ENCODE measurements around the gene SRD5A1.

The SRD5A1 gene

DNA sequence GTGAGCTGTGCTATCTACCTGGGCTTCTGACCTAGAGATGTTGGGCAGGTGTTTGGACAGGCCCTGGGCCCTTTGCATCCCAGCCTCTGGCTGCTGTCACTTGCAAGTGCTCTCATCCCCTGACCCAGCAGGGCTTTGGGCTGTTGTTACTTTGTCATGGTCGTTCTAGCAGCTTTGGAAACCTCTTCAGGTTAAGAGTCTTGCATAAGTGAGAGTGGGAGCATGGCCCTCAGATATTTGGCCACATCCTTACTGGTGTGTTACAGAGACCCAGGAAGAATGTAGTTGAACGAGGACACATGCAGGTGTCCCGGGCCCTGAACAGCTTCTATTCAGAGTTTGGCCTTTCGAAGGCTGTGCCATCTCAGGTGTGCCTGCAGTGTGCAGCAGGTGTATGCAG, 84.4 kb downstream of the SRD5A1 start:
- H3K4me1 ChIP-seq: peaks cover 25% of the 10 kb centered on the region
- H2AFZ ChIP-seq: no peak overlapping the region
- no peak overlapping the region for H3K27ac ChIP-seq
- H3K9ac ChIP-seq: no peak overlapping the region
- H3K4me2 ChIP-seq (ENCODE audit: low read length): no peak overlapping the region
- TF ChIP-seq, protein P1, sequence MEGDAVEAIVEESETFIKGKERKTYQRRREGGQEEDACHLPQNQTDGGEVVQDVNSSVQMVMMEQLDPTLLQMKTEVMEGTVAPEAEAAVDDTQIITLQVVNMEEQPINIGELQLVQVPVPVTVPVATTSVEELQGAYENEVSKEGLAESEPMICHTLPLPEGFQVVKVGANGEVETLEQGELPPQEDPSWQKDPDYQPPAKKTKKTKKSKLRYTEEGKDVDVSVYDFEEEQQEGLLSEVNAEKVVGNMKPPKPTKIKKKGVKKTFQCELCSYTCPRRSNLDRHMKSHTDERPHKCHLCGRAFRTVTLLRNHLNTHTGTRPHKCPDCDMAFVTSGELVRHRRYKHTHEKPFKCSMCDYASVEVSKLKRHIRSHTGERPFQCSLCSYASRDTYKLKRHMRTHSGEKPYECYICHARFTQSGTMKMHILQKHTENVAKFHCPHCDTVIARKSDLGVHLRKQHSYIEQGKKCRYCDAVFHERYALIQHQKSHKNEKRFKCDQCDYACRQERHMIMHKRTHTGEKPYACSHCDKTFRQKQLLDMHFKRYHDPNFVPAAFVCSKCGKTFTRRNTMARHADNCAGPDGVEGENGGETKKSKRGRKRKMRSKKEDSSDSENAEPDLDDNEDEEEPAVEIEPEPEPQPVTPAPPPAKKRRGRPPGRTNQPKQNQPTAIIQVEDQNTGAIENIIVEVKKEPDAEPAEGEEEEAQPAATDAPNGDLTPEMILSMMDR (IDR thresholded peaks at IDR 0.05): no peak
- H3K36me3 ChIP-seq (ENCODE audit: control insufficient read depth, insufficient read depth, low read length): no peaks in the 10 kb centered on the region
- peaks cover 66% of the 10 kb centered on the region for H3K79me2 ChIP-seq
- no peaks in the 10 kb centered on the region for H3K27me3 ChIP-seq (ENCODE audit: control insufficient read depth, insufficient read depth, low read length)
- no peaks in the 10 kb centered on the region for H3K9me3 ChIP-seq (ENCODE audit: control insufficient read depth, low read length)
- no peak overlapping the region for H3K4me3 ChIP-seq (ENCODE audit: low read depth, low read length)

DNA sequence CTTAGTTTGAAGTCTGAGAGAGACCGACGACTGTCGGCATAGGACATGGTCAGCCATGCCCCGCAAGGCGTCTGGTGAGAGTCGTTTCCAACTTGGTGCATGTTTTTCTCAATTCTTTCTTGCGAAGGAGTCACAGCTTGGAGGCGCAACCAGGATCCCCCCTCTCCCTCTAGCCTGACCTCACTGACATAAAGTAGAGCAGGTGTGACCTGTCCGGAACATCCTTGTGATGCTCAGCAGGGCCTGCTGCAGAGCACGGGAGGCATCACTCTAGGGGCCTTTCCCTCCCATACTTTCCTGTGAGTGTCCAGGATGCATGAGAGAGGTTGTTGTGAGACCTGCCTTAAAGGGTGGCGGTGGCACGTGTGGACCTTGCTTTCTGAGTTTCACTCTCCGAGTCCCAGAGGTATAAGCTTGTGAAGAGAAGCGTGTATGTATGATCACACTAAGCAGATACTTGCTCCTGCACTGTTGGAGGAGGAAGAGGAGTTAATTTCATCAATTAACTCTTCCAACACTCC, 85.0 kb downstream of the SRD5A1 start:
- no peak overlapping the region for H2AFZ ChIP-seq
- H3K27me3 ChIP-seq (ENCODE audit: control insufficient read depth, insufficient read depth, low read length): no peaks in the 10 kb centered on the region
- no peaks in the 10 kb centered on the region for H3K9me3 ChIP-seq (ENCODE audit: control insufficient read depth, low read length)
- H3K36me3 ChIP-seq (ENCODE audit: control insufficient read depth, insufficient read depth, low read length): no peaks in the 10 kb centered on the region
- no peak overlapping the region for H3K4me2 ChIP-seq (ENCODE audit: low read length)
- no peak overlapping the region for H3K27ac ChIP-seq
- H3K4me3 ChIP-seq (ENCODE audit: low read depth, low read length): no peak overlapping the region
- peaks cover 25% of the 10 kb centered on the region for H3K4me1 ChIP-seq
- TF ChIP-seq, protein P1 (IDR thresholded peaks at IDR 0.05): no peak
- peaks cover 68% of the 10 kb centered on the region for H3K79me2 ChIP-seq
- no peak overlapping the region for H3K9ac ChIP-seq

DNA sequence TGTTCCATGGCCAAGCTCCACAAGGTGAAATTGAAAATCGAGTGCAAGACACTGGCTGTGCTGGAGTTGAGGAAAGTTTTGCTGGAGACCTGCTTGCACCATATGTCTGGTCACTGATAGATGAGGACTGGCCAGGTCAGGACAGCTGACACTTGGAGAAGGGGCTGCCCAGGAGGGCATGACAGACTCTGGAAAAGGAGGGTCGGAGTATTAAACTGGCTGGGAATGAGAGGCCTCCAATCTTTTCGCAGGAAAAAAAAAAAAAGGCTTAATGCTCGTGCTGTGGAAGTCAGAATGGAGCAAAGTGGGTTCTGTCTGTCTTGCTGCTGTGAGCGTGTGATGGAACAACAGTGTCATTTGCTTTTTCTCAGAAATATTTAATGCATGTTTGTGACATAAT, 85.5 kb downstream of the SRD5A1 start:
- Histone ChIP-seq H3K79me2 (peaks cover 72% of the 10 kb centered on the region), H3K9ac (no peak overlapping the region), H3K27ac (no peak overlapping the region), H3K4me3 (ENCODE audit: low read depth, low read length) (no peak overlapping the region), H3K27me3 (ENCODE audit: control insufficient read depth, insufficient read depth, low read length) (no peaks in the 10 kb centered on the region), H3K9me3 (ENCODE audit: control insufficient read depth, low read length) (no peaks in the 10 kb centered on the region), H3K4me2 (ENCODE audit: low read length) (no peak overlapping the region), H3K36me3 (ENCODE audit: control insufficient read depth, insufficient read depth, low read length) (no peaks in the 10 kb centered on the region), H3K4me1 (peaks cover 25% of the 10 kb centered on the region), H2AFZ (no peak overlapping the region)
- TF ChIP-seq, protein P1 (IDR thresholded peaks at IDR 0.05): no peak

DNA sequence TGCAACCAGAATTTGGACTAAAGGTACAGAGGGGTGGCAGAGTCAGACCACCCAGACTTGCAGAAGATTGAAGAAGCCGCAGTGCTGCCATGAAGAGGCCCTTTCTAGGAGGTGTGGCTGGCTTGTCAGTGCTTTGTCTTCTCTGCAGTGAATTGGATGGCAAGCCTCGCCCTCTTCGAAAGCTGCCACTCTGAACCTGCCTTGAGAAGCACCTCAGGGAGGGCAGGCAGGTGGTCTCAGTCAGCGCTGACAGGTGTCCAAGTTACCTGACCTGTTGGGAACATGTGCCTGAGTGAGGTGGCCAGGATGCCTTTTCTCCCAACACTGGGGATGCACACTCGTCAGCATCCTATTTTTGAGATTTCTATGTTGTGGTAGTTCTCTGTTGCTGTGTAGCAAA, 86.2 kb downstream of the SRD5A1 start:
- no peaks in the 10 kb centered on the region for H3K9me3 ChIP-seq (ENCODE audit: control insufficient read depth, low read length)
- H3K4me3 ChIP-seq (ENCODE audit: low read depth, low read length): no peak overlapping the region
- H3K27me3 ChIP-seq (ENCODE audit: control insufficient read depth, insufficient read depth, low read length): no peaks in the 10 kb centered on the region
- no peak overlapping the region for H3K9ac ChIP-seq
- no peak overlapping the region for H3K27ac ChIP-seq
- peaks cover 79% of the 10 kb centered on the region for H3K79me2 ChIP-seq
- H2AFZ ChIP-seq: no peak overlapping the region
- no peak overlapping the region for H3K4me2 ChIP-seq (ENCODE audit: low read length)
- TF ChIP-seq, protein P1 (IDR thresholded peaks at IDR 0.05): no peak
- H3K36me3 ChIP-seq (ENCODE audit: control insufficient read depth, insufficient read depth, low read length): no peaks in the 10 kb centered on the region
- H3K4me1 ChIP-seq: peaks cover 25% of the 10 kb centered on the region

DNA sequence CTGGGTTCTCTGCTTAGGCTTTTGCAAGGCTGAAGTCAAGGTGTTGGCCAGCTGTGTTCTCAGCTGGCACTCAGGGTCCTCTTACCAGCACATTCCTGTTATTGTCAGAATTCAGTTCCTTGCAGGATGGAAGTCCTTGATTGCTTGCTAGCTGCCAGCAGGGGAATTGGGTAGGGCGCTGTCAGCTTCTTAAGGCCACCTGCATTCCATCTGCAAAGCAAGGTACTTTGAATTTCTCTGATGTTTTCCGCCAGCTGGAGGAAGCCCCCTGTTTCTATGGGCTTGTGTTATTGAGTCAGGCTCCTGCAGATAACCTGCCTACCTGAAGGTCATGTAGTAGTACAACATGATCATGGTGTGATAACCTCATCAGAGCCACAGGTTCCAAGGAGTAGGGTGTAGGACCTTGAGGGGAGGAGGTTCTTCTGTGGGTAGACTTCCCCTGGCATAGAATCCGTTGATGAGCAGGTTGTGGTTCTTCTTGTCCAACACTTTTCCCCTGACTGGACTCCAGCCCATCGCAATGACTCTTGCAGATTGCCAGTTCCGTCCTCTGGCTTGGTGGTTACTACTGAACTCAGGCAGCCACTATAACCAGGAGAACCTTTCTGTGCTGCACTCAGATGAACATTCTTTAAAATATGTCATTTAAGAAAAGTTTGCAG, 86.8 kb downstream of the SRD5A1 start:
- TF ChIP-seq, protein P1 (IDR thresholded peaks at IDR 0.05): no peak
- Histone ChIP-seq H3K9ac (no peak overlapping the region), H3K4me2 (ENCODE audit: low read length) (no peak overlapping the region), H3K9me3 (ENCODE audit: control insufficient read depth, low read length) (no peaks in the 10 kb centered on the region), H3K4me1 (peaks cover 25% of the 10 kb centered on the region), H3K27me3 (ENCODE audit: control insufficient read depth, insufficient read depth, low read length) (no peaks in the 10 kb centered on the region), H3K79me2 (peaks cover 81% of the 10 kb centered on the region), H2AFZ (no peak overlapping the region), H3K27ac (no peak overlapping the region), H3K4me3 (ENCODE audit: low read depth, low read length) (no peak overlapping the region), H3K36me3 (ENCODE audit: control insufficient read depth, insufficient read depth, low read length) (no peaks in the 10 kb centered on the region)
